ENCODE results near the gene CTNNA2.

GRCh38 chr2:79580175-79580574 is 67.3 kb downstream of the CTNNA2 start:
- TF ChIP-seq, protein P1, sequence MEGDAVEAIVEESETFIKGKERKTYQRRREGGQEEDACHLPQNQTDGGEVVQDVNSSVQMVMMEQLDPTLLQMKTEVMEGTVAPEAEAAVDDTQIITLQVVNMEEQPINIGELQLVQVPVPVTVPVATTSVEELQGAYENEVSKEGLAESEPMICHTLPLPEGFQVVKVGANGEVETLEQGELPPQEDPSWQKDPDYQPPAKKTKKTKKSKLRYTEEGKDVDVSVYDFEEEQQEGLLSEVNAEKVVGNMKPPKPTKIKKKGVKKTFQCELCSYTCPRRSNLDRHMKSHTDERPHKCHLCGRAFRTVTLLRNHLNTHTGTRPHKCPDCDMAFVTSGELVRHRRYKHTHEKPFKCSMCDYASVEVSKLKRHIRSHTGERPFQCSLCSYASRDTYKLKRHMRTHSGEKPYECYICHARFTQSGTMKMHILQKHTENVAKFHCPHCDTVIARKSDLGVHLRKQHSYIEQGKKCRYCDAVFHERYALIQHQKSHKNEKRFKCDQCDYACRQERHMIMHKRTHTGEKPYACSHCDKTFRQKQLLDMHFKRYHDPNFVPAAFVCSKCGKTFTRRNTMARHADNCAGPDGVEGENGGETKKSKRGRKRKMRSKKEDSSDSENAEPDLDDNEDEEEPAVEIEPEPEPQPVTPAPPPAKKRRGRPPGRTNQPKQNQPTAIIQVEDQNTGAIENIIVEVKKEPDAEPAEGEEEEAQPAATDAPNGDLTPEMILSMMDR (IDR thresholded peaks at IDR 0.05): peak in 2 of 6 experiments; percentile 3 to 18
- TF ChIP-seq POLR2A (IDR thresholded peaks at IDR 0.05) (no peak), POLR2AphosphoS5 (IDR thresholded peaks at IDR 0.05) (no peak)
